ENCODE results near the gene RAD51B.

RAD51B gene

GRCh38 chr14:68416171-68416570 is 596.6 kb downstream of the RAD51B start:
- no peak overlapping the region for H3K4me3 ChIP-seq (ENCODE audit: low read depth, low read length)
- no peak for DNase-seq (ENCODE audit: low read depth, low spot score)
- no peak for TF ChIP-seq CTCF (IDR thresholded peaks at IDR 0.05; ENCODE audit: low read depth, low read length)
- in situ Hi-C loops (cut with HindIII; ENCODE audit: low sequenced_read_pairs), result no loop called here

- TF ChIP-seq CTCF (IDR thresholded peaks at IDR 0.05; ENCODE audit: low read depth, low read length), result no peak
- no peak overlapping the region for H3K4me3 ChIP-seq (ENCODE audit: low read depth, low read length)
- no peak for DNase-seq (ENCODE audit: low read depth, low spot score)
- in situ Hi-C loops (cut with HindIII; ENCODE audit: low sequenced_read_pairs), result no loop called here
Measured at GRCh38 chr14:68417009-68417650, 597.6 kb downstream of the RAD51B start.

GRCh38 chr14:68418174-68419118 is 598.9 kb downstream of the RAD51B start:
- H3K4me3 ChIP-seq (ENCODE audit: low read depth, low read length), result no peak overlapping the region
- DNase-seq (ENCODE audit: low read depth, low spot score), result no peak
- in situ Hi-C loops (cut with HindIII; ENCODE audit: low sequenced_read_pairs), result no loop called here
- no peak for TF ChIP-seq CTCF (IDR thresholded peaks at IDR 0.05; ENCODE audit: low read depth, low read length)

- H3K4me3 ChIP-seq (ENCODE audit: low read depth, low read length), result no peak overlapping the region
- no peak for DNase-seq (ENCODE audit: low read depth, low spot score)
- in situ Hi-C loops (cut with HindIII; ENCODE audit: low sequenced_read_pairs), result no loop called here
- TF ChIP-seq CTCF (IDR thresholded peaks at IDR 0.05; ENCODE audit: low read depth, low read length), result no peak
Measured at GRCh38 chr14:68420350-68420749, 600.8 kb downstream of the RAD51B start.

- in situ Hi-C loops (cut with HindIII; ENCODE audit: low sequenced_read_pairs), result no loop called here
- no peak overlapping the region for H3K4me3 ChIP-seq (ENCODE audit: low read depth, low read length)
- TF ChIP-seq CTCF (IDR thresholded peaks at IDR 0.05; ENCODE audit: low read depth, low read length), result no peak
- DNase-seq (ENCODE audit: low read depth, low spot score), result no peak
Measured at GRCh38 chr14:68421116-68421515, 601.5 kb downstream of the RAD51B start.

- no peak for TF ChIP-seq CTCF (IDR thresholded peaks at IDR 0.05; ENCODE audit: low read depth, low read length)
- H3K4me3 ChIP-seq (ENCODE audit: low read depth, low read length), result no peak overlapping the region
- in situ Hi-C loops (cut with HindIII; ENCODE audit: low sequenced_read_pairs), result no loop called here
- DNase-seq (ENCODE audit: low read depth, low spot score), result no peak
Measured at GRCh38 chr14:68423686-68424085, 604.1 kb downstream of the RAD51B start.
